H1 (cell line): Measurements from ENCODE around the gene VSIR. TPM values are rescaled to one million over a fixed set of nuclear protein-coding genes. Genes with fewer than 3 reads are reported as not detected.

ENCODE experiments used
- NRF1 ChIP-seq: IDR thresholded peaks from 2 replicates; pipeline ENCODE4 v1.6.1; 2011; ENCODE audit warnings: mild to moderate bottlenecking, low read depth, low read length, improper control_type of control experiment
- SIN3A ChIP-seq, 2 experiments: IDR thresholded peaks in 1 of 2; conservative IDR thresholded peaks in 1 of 2; 2 replicates each; pipeline ENCODE4 v1.6.1; 2011 to 2012; ENCODE audit warnings: low read length in 2 of 2, improper control_type of control experiment in 1 of 2, low read depth in 1 of 2, mild to moderate bottlenecking in 1 of 2
- SP2 ChIP-seq: IDR thresholded peaks from 2 replicates; pipeline ENCODE4 v1.6.1; 2012; ENCODE audit warnings: mild to moderate bottlenecking, low read length, inconsistent platforms
- ZNF274 ChIP-seq: IDR thresholded peaks from 2 replicates; pipeline ENCODE4 v1.7.0; 2012; ENCODE audit warnings: low read length, borderline replicate concordance; ENCODE audit errors: extremely low read depth
- polyA plus RNA-seq, 7 experiments: library from polyadenylated mRNA; depleted of rRNA in 3 of 7; stranded (reverse) in 5 of 7; unstranded in 2 of 7; fragments of >200 nt in 5 of 7; fragments of 200-250 nt in 2 of 7; gene quantifications; 1 replicate in 5 of 7; 2 replicates in 1 of 7; 4 replicates in 1 of 7; pipeline versions ENCODE4 v1.2.1 to v1.2.3, GENCODE V29; 2011 to 2013; ENCODE audit warnings: missing spikeins in 2 of 7, mixed read lengths in 2 of 7
- total RNA-seq: library from RNA; stranded (reverse); fragmentation: NEBNext Ultra II Directional; extraction: Animal tissue kit (Norgen Biotek cat#: 25700); gene quantifications from 2 replicates; pipeline ENCODE4 v1.2.1, GENCODE V29; 2021

VSIR gene
- total and polyA plus RNA-seq, 2 of the 8 experiments (the other 6 are each of a cell fraction or from before 2014, with no cell fraction given) = 0.33 TPM; not detected in 1

DNA sequence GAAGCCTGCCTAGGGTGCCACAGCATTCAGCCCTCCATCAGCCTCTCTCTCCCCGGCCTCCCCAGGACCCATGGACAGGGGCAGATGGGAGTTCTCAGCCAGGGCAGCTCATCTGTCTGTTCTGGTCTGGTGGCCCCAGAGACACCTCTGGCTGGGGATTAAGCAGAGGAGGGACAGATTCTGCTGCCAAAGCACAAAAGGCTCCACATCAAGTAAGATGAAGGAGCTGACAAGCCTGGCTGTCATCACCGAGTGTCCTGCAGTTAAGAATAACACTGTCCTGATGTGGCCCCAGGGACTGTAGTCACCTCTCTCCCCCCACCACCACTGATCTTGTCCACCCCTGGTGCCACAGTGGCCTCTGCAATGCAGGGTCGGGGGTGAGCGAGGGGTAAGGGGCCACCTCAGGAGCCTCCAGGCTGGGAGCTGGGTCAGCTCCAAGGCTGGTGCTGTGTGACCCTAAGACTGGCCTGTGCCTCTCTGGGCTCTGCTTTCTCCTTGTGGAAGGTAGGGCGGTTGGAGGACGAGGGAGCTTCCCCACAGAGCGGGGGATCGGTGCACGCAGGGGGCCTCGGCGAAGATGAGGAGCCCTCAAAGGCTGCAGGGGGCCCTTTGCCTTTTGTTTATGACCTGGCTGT is 72.5 kb downstream of the VSIR start (continued):
- TF ChIP-seq SIN3A (conservative IDR thresholded peaks at IDR 0.05 in 1 of 2, IDR thresholded peaks at IDR 0.05 in 1 of 2; ENCODE audit: low read depth in 1 of 2, low read length in 2 of 2) (no peak), SP2 (no peak), NRF1 (no peak), ZNF274 (no peak)
